Brain microvascular endothelial cell (primary cell): ENCODE data around the gene BTRC.
"Not testable (repeated sequence)": the region's sequence is repeated elsewhere in the genome, so short reads cannot be mapped to it uniquely, and the experiment has no call there.

ENCODE experiments used
- DNase-seq: peaks from one replicate; pipeline ENCODE4 v3.0.0-alpha.2; 2020
- H3K27ac ChIP-seq: fragments of 250-450 bp; sonication (Bioruptor Pico); 2 replicates; pipeline ENCODE4 v1.5.1; 2020; ENCODE audit warnings: mild to moderate bottlenecking, moderate library complexity
- H3K27me3 ChIP-seq: fragments of 250-450 bp; sonication (Bioruptor Pico); replicated peaks from 2 replicates; pipeline ENCODE4 v1.5.1; 2020; ENCODE audit warnings: mild to moderate bottlenecking
- H3K36me3 ChIP-seq: fragments of 250-450 bp; sonication (Bioruptor Pico); replicated peaks from 2 replicates; pipeline ENCODE4 v1.5.1; 2020; ENCODE audit warnings: mild to moderate bottlenecking
- H3K4me3 ChIP-seq: 2 replicates; pipeline ENCODE4 v1.5.1; 2011; ENCODE audit warnings: low read depth, mild to moderate bottlenecking, control low read depth, low read length, moderate library complexity
- CTCF ChIP-seq: IDR thresholded peaks from 2 replicates; pipeline ENCODE4 v1.5.1; 2011; ENCODE audit warnings: low read depth, mild to moderate bottlenecking, moderate library complexity, low read length, control low read depth, inconsistent platforms; ENCODE audit errors: missing control alignments
- in situ Hi-C: cut with HindIII; loops from 2 replicates; pipeline ENCODE4 v1.10.0; 2017; ENCODE audit warnings: low sequenced_read_pairs, low pct_ligation_motif_present

BTRC gene

GRCh38 chr10:101337836-101338235 lies 16.1 kb upstream of the BTRC start:
- in situ Hi-C loops = no loop called here
- H3K27ac ChIP-seq = no peak overlapping the region
- TF ChIP-seq CTCF = no peak
- no peaks in the 10 kb centered on the region for H3K27me3 ChIP-seq
- H3K36me3 ChIP-seq = no peaks in the 10 kb centered on the region
- no peak overlapping the region for H3K4me3 ChIP-seq
- no peak for DNase-seq

- TF ChIP-seq CTCF = no peak
- H3K27ac ChIP-seq = no peak overlapping the region
- no peaks in the 10 kb centered on the region for H3K36me3 ChIP-seq
- H3K27me3 ChIP-seq = no peaks in the 10 kb centered on the region
- in situ Hi-C loops = no loop called here
- H3K4me3 ChIP-seq = no peak overlapping the region
- DNase-seq = no peak
Observed at GRCh38 chr10:101341438-101341837, 12.5 kb upstream of the BTRC start.

GRCh38 chr10:101346177-101346576 lies 7.8 kb upstream of the BTRC start:
- Histone ChIP-seq H3K27me3 (peaks cover 4% of the 10 kb centered on the region), H3K4me3 (no peak overlapping the region), H3K27ac (no peak overlapping the region), H3K36me3 (no peaks in the 10 kb centered on the region)
- in situ Hi-C loops = no loop called here
- TF ChIP-seq CTCF = no peak
- no peak for DNase-seq

- Histone ChIP-seq H3K36me3 (no peaks in the 10 kb centered on the region), H3K27me3 (peaks cover 4% of the 10 kb centered on the region), H3K27ac (no peak overlapping the region), H3K4me3 (no peak overlapping the region)
- TF ChIP-seq CTCF = no peak
- no peak for DNase-seq
- in situ Hi-C loops = no loop called here
Observed at GRCh38 chr10:101351017-101351416, 2.9 kb upstream of the BTRC start.

- no peak for DNase-seq
- H3K4me3 ChIP-seq = no peak overlapping the region
- in situ Hi-C loops = no loop called here
- TF ChIP-seq CTCF = no peak
- H3K27me3 ChIP-seq = peaks cover 4% of the 10 kb centered on the region
- no peak overlapping the region for H3K27ac ChIP-seq
- no peaks in the 10 kb centered on the region for H3K36me3 ChIP-seq
Observed at GRCh38 chr10:101351477-101351876, 2.5 kb upstream of the BTRC start.

GRCh38 chr10:101352857-101353256 lies 1.1 kb upstream of the BTRC start:
- H3K4me3 ChIP-seq, in situ Hi-C loops, H3K27me3 ChIP-seq, H3K27ac ChIP-seq, DNase-seq, H3K36me3 ChIP-seq: not testable (repeated sequence)
